Fibroblast of skin of back (primary cell): ENCODE results near the gene CDH4.
"Not testable (repeated sequence)": the region's sequence is repeated elsewhere in the genome, so short reads cannot be mapped to it uniquely, and the experiment has no call there.

Experiments used
- DNase-seq: peaks from one replicate; pipeline ENCODE4 v3.0.0-alpha.2; 2013

CDH4 gene

DNA sequence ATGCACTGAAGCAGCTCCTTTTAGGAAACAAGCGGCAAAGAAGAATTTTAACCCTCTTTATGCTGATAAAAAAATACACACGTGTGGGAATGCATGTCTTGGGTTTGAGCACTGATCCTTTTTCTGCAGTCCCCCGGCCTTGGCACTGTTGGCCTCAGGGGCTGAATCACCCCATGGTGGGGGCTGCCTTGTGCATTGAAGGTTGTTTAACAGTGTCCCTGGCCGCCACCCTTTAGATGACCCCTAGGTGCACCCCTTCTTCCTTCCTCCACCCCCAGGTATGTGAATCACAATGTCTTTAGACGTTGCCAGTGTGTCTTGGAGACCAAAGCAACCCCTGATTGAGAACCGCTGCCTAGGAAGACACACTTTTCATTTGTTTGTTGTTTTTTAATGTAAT is 190.7 kb downstream of the CDH4 start:
- DNase-seq, result no peak

GRCh38 chr20:61443443-61444126 is 191.5 kb downstream of the CDH4 start:
- peak; percentile 19 for DNase-seq

GRCh38 chr20:61444637-61445036 is 192.6 kb downstream of the CDH4 start:
- DNase-seq, result no peak

DNA sequence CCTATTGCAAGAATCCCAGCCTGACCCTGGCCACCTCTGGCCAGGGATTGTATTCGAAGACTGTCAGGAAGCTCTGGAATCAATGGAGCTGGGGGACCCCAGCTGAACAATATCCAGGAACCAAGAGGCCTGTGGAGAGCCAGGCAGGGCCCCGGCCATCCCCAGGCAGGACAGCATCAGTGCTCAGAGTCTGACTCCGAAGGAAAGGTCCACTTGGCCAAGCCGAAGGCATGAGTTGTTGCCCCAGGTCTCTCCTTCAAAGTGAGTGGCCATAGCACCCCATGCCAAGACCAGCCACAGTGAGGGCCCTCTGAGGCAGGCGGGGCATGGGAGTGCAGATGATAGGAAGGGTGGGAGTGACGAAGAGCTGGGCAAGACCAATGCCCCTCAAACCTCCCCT is 193.1 kb downstream of the CDH4 start:
- no peak for DNase-seq

DNA sequence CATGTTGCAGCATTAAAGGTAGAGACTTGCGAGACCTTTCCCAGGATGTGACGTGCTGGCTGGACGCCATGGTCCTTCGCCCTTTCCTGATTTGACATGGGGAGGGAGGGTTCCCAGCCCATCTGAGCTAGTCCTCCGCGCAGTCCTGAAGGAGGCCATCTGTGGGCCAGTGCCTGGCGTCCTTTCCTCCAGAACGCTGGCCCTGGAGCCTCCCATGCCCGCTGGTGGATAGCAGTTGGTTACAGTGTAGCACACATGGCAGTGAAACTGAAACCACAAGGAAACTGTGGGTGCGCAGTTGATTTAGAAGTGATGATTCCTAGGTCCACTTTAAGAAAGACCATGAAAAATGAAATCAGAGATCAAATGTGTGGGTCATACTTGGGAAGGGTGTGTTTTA is 193.7 kb downstream of the CDH4 start:
- no peak for DNase-seq

DNA sequence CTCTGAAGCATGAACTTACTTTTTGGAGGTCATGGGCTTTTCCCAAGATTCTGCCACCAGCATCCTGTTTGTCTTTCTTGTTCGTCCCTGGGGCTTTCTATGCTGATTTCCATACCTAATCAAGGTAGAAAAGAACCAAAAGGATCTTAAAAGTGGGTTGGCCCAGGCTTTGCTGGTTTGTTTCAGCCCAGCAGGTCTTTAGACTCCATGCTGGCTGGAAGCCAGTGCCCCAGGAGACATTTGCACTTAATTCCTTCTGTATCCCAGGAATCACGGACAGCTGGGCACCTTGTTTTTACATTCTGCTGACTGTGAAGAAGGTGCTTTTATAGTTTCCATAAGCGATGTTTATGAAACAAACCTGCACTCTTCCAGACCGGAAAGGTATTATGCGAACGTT is 195.9 kb downstream of the CDH4 start:
- DNase-seq, result no peak

DNA sequence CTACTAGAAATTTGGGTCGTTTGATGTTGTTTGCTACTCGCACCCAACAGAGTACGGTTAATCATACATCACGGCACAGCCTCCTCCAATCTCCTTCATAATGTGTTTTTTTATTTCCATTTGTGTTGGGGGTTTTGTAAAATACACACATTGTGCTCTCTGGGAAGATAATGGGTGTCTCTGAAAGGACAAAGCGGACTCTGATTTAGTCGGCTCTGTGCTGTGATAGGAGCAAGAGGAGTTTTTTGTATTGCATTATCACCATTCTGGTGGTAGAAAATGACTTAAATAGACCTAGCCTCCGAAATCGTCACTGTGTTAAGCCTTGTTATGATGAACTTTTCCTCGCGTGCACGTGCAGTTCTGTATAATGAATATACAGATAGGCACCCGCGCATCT is 196.3 kb downstream of the CDH4 start:
- DNase-seq, result no peak

DNA sequence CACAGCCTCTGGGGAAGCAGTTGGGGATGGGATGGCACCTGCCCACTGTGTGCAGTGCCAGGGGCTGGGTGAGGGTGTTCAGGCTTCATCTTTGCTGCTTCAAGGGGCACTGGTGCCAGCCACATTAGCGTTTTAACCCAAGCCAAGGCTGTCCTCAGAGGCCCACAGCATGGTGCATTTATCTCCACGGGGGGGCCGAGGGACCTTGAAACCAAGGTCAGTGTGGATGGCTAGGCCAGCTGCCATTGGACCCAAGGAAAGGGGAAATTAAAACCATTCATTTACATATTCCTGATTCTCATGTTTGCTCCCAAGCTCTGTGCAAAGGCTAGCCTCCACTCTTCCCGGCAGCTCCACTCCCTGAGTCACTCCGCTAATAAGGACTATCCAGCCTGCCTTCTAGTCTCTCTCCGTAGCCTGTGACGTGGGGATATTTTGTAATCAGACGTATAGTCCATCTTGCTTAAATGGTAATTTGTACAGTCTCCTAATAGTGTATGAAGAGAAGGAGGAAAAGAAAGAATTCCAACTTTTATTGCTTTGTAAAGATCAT is 197.1 kb downstream of the CDH4 start:
- DNase-seq, result no peak

DNA sequence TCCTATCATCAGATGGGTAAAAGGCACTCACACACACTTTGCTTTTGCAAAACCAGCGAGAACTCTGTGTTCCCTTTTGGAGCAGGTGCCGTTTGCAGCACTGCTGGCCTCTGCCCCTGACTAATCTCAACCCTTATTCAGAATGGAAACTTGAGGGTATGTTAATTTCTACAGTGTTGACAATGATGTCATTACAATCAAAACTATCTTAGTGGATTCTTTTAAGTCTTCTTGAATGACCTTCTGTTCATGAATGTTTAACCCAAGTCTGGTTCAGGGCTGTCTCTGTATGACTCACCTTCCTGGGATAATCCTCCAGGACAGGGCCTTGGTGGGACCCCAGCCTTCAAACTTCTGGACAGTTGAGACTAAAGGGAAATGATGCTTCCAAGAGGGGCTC is 197.9 kb downstream of the CDH4 start:
- DNase-seq, result peak; percentile 30

- no peak for DNase-seq
These were observed 198.5 kb downstream of the CDH4 start for GRCh38 chr20:61450549-61450948.

- no peak for DNase-seq
These were observed 198.9 kb downstream of the CDH4 start for GRCh38 chr20:61451009-61451408.

DNA sequence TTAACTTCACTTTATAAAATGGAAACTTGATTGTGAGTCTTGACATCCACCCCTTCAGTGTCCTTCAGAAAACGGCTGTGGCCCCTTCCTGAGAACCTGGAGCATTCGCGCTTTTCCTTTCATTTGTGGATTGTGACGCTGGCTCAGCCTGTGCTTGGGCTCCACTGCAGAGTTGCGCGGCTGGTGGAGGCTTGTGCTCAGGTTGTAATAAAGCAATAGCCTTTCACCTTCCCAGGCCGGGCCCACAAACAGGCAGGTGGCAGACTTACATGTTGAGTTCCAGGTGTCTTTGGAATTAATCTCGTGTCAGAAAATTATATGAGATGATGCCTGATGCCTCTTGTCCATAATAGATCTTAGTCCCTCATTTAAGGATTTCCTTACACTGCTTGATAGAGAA is 199.9 kb downstream of the CDH4 start:
- DNase-seq, result no peak

- no peak for DNase-seq
These were observed 201.2 kb downstream of the CDH4 start for GRCh38 chr20:61453219-61453618.

- DNase-seq, result not testable (repeated sequence)
These were observed 201.6 kb downstream of the CDH4 start for GRCh38 chr20:61453623-61454022.

- no peak for DNase-seq
These were observed 202.0 kb downstream of the CDH4 start for GRCh38 chr20:61454053-61454452.

- no peak for DNase-seq
These were observed 203.6 kb downstream of the CDH4 start for GRCh38 chr20:61455508-61456215.

GRCh38 chr20:61457725-61458124 is 205.7 kb downstream of the CDH4 start:
- no peak for DNase-seq

GRCh38 chr20:61458146-61458746 is 206.2 kb downstream of the CDH4 start:
- no peak for DNase-seq

DNA sequence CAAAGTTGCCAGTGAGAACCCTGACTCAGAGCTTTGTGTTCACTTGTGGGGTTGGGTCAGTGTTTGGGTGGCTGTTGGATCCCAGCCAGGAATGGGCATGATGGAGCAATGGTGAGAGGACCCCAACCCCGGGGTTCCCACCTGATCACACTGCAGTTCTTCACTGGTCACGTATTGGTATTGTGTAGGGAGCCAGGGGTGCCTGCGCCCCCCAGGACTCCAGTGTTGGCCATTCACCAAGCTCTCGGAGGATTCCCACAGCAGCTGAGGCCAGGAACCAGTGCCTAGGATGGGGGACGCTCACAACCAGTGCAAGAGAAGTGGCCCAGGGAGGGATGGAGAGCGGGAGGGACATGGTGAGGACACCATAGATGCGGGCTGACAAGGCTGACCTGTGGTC is 207.2 kb downstream of the CDH4 start:
- no peak for DNase-seq

GRCh38 chr20:61459705-61460104 is 207.6 kb downstream of the CDH4 start:
- DNase-seq, result no peak

DNA sequence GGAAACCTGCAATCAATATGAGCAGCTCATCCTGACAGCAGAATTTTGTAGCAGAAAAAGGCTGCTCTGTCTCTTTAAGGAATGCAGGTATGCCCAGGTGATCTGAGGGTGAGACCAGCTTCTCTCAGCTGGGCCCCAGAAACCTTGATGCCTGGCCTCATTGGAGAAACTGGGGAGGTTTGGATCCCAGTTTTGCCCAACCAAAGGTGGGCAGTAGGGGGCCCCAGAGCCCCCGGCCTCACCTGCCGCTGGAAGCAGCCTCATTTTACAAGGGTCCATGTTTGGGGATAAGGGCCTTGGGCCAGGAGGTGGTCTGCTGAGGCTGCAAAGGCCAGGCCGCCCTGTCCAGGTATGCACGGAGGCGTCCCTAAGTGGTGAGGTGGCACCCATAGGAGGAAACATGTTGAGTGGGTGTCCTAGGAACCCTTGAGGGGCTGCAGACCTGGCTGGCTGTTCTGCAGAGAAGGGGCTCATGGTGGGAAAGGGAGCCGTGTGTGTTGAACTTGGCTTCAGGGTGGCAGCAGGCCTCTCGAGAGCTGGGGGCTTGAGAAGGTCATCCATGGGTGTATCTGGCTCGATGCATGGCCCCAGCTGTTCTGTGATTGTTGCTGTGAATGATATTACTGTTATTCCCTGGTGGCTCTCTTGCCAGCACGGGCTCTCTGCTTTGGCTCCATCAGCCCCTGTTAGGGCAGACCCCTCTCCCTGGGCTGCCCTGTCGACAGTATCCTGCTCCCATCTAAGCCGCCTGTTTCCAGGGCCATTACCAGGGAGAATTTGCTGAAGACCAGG is 208.4 kb downstream of the CDH4 start:
- DNase-seq, result no peak

DNA sequence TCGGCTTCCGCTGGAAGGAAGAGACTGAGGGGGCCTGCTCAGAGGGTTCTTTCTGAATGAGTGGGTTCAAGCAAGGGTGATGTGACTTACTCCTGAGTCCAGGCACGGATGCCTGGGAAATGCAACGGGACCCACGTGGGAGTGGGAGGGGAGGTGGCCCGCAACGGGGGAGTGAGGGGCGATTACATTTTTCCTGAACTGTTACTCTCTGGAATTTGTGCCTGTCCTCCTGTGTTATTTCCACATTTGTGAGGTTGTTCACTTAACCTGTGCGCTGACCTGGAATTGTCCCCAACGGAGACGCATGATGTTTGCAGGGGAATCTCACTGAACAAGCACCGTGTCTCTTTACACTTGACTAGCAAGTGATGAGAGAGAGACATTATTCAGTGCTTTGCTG is 209.4 kb downstream of the CDH4 start:
- no peak for DNase-seq
